WTC11 (cell line): Measurements from ENCODE around the gene GRID2. TPM values are rescaled to one million over a fixed set of nuclear protein-coding genes. Genes with fewer than 3 reads are reported as not detected.

Experiments
- ATAC-seq: fragments of 200-7000 bp; cut with Tn5 transposase; 2 replicates; pipeline ENCODE4 v1.10.0; 2021; ENCODE audit warnings: mild to moderate bottlenecking, moderate library complexity
- CTCF ChIA-PET: fragments of 300-600 bp; sonication (Branson Sonifier 250); formaldehyde crosslinking; loops from one replicate; lab custom pipeline; 2021; ENCODE audit warnings: antibody characterized with exemption; lab: Charles Lee
- POLR2A ChIA-PET: fragments of 350-600 bp; sonication (Branson Sonifier 250); formaldehyde crosslinking; loops from one replicate; lab custom pipeline; 2021; ENCODE audit warnings: antibody characterized with exemption; lab: Charles Lee
- DNase-seq: peaks from one replicate; pipeline ENCODE4 v3.0.0; 2021; ENCODE audit warnings: low spot score
- H3K27ac Mint-ChIP-seq: 2 replicates; pipeline ENCODE4 v1.8.0; 2021; ENCODE audit warnings: mixed read lengths
- H3K27me3 Mint-ChIP-seq: 2 replicates; pipeline ENCODE4 v1.8.0; 2021; ENCODE audit warnings: low read depth, mild to moderate bottlenecking, moderate library complexity, mixed read lengths
- H3K36me3 Mint-ChIP-seq: 2 replicates; pipeline ENCODE4 v1.8.0; 2021; ENCODE audit warnings: mixed read lengths
- H3K4me1 Mint-ChIP-seq: 2 replicates; pipeline ENCODE4 v1.8.0; 2022; ENCODE audit warnings: mixed read lengths
- H3K4me3 Mint-ChIP-seq: 2 replicates; pipeline ENCODE4 v1.8.0; 2021; ENCODE audit warnings: mild to moderate bottlenecking, moderate library complexity, mixed read lengths
- H3K9me3 Mint-ChIP-seq: 2 replicates; pipeline ENCODE4 v1.8.0; 2021; ENCODE audit warnings: mixed read lengths
- ATF6 ChIP-seq: sonication (generic); formaldehyde crosslinking; IDR thresholded peaks from 2 replicates; pipeline ENCODE4 v1.8.1; 2023; ENCODE audit warnings: mild to moderate bottlenecking, missing genetic modification reagents
- CBFB ChIP-seq: sonication (generic); formaldehyde crosslinking; IDR thresholded peaks from 2 replicates; pipeline ENCODE4 v1.8.1; 2022; ENCODE audit warnings: mild to moderate bottlenecking, low read depth, missing genetic modification reagents
- FOXK1 ChIP-seq: sonication (generic); formaldehyde crosslinking; IDR thresholded peaks from 2 replicates; pipeline ENCODE4 v1.8.0; 2022; ENCODE audit warnings: mild to moderate bottlenecking, moderate library complexity, missing genetic modification reagents
- FOXP1 ChIP-seq: sonication (generic); formaldehyde crosslinking; IDR thresholded peaks from 2 replicates; pipeline ENCODE4 v1.8.0; 2022; ENCODE audit warnings: missing genetic modification reagents, mild to moderate bottlenecking, moderate library complexity, borderline replicate concordance
- GTF2I ChIP-seq: fragments of 250-450 bp; sonication (Bioruptor Pico); conservative IDR thresholded peaks from 2 replicates; pipeline ENCODE4 v1.4.0; 2021; ENCODE audit warnings: mild to moderate bottlenecking
- MLX ChIP-seq: sonication (generic); formaldehyde crosslinking; IDR thresholded peaks from 2 replicates; pipeline ENCODE4 v1.8.1; 2023; ENCODE audit warnings: mild to moderate bottlenecking, missing genetic modification reagents, moderate library complexity
- NFE2L1 ChIP-seq: sonication (generic); formaldehyde crosslinking; IDR thresholded peaks from 2 replicates; pipeline ENCODE4 v1.8.1; 2023; ENCODE audit warnings: missing genetic modification reagents
- NFYB ChIP-seq: sonication (generic); formaldehyde crosslinking; conservative IDR thresholded peaks from 2 replicates; pipeline ENCODE4 v1.8.0; 2022; ENCODE audit warnings: low read depth, missing genetic modification reagents
- NR1H2 ChIP-seq: sonication (generic); formaldehyde crosslinking; IDR thresholded peaks from 2 replicates; pipeline ENCODE4 v1.9.0; 2021; ENCODE audit warnings: mild to moderate bottlenecking, moderate library complexity, missing genetic modification reagents
- SMAD4 ChIP-seq: sonication (generic); formaldehyde crosslinking; IDR thresholded peaks from 2 replicates; pipeline ENCODE4 v1.8.0; 2022; ENCODE audit warnings: mild to moderate bottlenecking, missing genetic modification reagents
- ZNF121 ChIP-seq: sonication (generic); formaldehyde crosslinking; IDR thresholded peaks from 2 replicates; pipeline ENCODE4 v1.8.0; 2023; ENCODE audit warnings: missing genetic modification reagents
- ZNF232 ChIP-seq: sonication (generic); formaldehyde crosslinking; IDR thresholded peaks from 2 replicates; pipeline ENCODE4 v1.8.0; 2022; ENCODE audit warnings: mild to moderate bottlenecking, missing genetic modification reagents
- ZNF263 ChIP-seq: sonication (generic); formaldehyde crosslinking; IDR thresholded peaks from 2 replicates; pipeline ENCODE4 v1.8.1; 2022; ENCODE audit warnings: low read depth, mild to moderate bottlenecking, moderate library complexity, missing genetic modification reagents
- ZNF396 ChIP-seq: fragments of 250-450 bp; sonication (Bioruptor Pico); IDR thresholded peaks from 2 replicates; pipeline ENCODE4 v1.8.0; 2021; ENCODE audit warnings: mild to moderate bottlenecking, moderate library complexity, borderline replicate concordance
- ZNF512 ChIP-seq: sonication (generic); formaldehyde crosslinking; IDR thresholded peaks from 2 replicates; pipeline ENCODE4 v1.8.1; 2022; ENCODE audit warnings: missing genetic modification reagents, borderline replicate concordance
- total RNA-seq: library from RNA; stranded (reverse); gene quantifications from 3 replicates; pipeline ENCODE4 v1.2.3, GENCODE V29; 2021
- TF ChIP-seq, protein P1 (sequence below): fragments of 250-450 bp; sonication (Bioruptor Pico); IDR thresholded peaks from 2 replicates; pipeline ENCODE4 v1.9.0; 2021; ENCODE audit warnings: mild to moderate bottlenecking, borderline replicate concordance
- TF ChIP-seq, protein P2 (sequence below): sonication (generic); formaldehyde crosslinking; IDR thresholded peaks from 2 replicates; pipeline ENCODE4 v1.8.0; 2023; ENCODE audit warnings: missing genetic modification reagents
- TF ChIP-seq, protein P3 (sequence below): sonication (generic); formaldehyde crosslinking; conservative IDR thresholded peaks from 2 replicates; pipeline ENCODE4 v1.8.1; 2022; ENCODE audit warnings: mild to moderate bottlenecking, missing genetic modification reagents
- TF ChIP-seq, protein P4 (sequence below): sonication (generic); formaldehyde crosslinking; IDR thresholded peaks from 2 replicates; pipeline ENCODE4 v1.8.1; 2022; ENCODE audit warnings: low read depth, mild to moderate bottlenecking, moderate library complexity, missing genetic modification reagents, borderline replicate concordance
- TF ChIP-seq, protein P5 (sequence below): sonication (generic); formaldehyde crosslinking; IDR thresholded peaks from 2 replicates; pipeline ENCODE4 v1.8.0; 2023; ENCODE audit warnings: missing genetic modification reagents, mild to moderate bottlenecking, borderline replicate concordance

Gene GRID2
- total RNA-seq, 1 experiment from 2014 or later = 26.8 TPM

- TF ChIP-seq, protein P1, sequence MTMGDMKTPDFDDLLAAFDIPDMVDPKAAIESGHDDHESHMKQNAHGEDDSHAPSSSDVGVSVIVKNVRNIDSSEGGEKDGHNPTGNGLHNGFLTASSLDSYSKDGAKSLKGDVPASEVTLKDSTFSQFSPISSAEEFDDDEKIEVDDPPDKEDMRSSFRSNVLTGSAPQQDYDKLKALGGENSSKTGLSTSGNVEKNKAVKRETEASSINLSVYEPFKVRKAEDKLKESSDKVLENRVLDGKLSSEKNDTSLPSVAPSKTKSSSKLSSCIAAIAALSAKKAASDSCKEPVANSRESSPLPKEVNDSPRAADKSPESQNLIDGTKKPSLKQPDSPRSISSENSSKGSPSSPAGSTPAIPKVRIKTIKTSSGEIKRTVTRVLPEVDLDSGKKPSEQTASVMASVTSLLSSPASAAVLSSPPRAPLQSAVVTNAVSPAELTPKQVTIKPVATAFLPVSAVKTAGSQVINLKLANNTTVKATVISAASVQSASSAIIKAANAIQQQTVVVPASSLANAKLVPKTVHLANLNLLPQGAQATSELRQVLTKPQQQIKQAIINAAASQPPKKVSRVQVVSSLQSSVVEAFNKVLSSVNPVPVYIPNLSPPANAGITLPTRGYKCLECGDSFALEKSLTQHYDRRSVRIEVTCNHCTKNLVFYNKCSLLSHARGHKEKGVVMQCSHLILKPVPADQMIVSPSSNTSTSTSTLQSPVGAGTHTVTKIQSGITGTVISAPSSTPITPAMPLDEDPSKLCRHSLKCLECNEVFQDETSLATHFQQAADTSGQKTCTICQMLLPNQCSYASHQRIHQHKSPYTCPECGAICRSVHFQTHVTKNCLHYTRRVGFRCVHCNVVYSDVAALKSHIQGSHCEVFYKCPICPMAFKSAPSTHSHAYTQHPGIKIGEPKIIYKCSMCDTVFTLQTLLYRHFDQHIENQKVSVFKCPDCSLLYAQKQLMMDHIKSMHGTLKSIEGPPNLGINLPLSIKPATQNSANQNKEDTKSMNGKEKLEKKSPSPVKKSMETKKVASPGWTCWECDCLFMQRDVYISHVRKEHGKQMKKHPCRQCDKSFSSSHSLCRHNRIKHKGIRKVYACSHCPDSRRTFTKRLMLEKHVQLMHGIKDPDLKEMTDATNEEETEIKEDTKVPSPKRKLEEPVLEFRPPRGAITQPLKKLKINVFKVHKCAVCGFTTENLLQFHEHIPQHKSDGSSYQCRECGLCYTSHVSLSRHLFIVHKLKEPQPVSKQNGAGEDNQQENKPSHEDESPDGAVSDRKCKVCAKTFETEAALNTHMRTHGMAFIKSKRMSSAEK (CRISPR knock-in tag) = no peak
- no peak for TF ChIP-seq GTF2I (CRISPR knock-in tag)
- no peak for TF ChIP-seq MLX
- TF ChIP-seq NR1H2 (CRISPR knock-in tag) = no peak
- no peak for TF ChIP-seq ZNF396 (CRISPR knock-in tag)
- TF ChIP-seq FOXK1 (CRISPR knock-in tag) = no peak
- no peak for TF ChIP-seq ZNF512
- TF ChIP-seq, protein P2, sequence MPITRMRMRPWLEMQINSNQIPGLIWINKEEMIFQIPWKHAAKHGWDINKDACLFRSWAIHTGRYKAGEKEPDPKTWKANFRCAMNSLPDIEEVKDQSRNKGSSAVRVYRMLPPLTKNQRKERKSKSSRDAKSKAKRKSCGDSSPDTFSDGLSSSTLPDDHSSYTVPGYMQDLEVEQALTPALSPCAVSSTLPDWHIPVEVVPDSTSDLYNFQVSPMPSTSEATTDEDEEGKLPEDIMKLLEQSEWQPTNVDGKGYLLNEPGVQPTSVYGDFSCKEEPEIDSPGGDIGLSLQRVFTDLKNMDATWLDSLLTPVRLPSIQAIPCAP (CRISPR knock-in tag) = no peak
- TF ChIP-seq ZNF121 (CRISPR knock-in tag) = no peak
- no peak for TF ChIP-seq CBFB
- TF ChIP-seq, protein P3, sequence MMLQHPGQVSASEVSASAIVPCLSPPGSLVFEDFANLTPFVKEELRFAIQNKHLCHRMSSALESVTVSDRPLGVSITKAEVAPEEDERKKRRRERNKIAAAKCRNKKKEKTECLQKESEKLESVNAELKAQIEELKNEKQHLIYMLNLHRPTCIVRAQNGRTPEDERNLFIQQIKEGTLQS (CRISPR knock-in tag) = no peak
- no peak for TF ChIP-seq NFYB (CRISPR knock-in tag)
These were observed 1415.8 kb downstream of the GRID2 start (continued) for GRCh38 chr4:93719552-93719951.

GRCh38 chr4:93722446-93722845 lies 1418.7 kb downstream of the GRID2 start:
- ChIA-PET CTCF (no interaction called here), POLR2A (no interaction called here)
- DNase-seq (no peak), ATAC-seq (no peak)
- H3K9me3 Mint-ChIP-seq = peaks cover 3% of the 10 kb centered on the region; the same call in 1 of the 2 replicates
- no peak overlapping the region for H3K4me3 Mint-ChIP-seq
- no peaks in the 10 kb centered on the region for H3K4me1 Mint-ChIP-seq
- H3K27me3 Mint-ChIP-seq = no peaks in the 10 kb centered on the region
- H3K36me3 Mint-ChIP-seq = no peaks in the 10 kb centered on the region
- H3K27ac Mint-ChIP-seq = no peak overlapping the region
- no peak for TF ChIP-seq ATF6 (CRISPR knock-in tag)
- no peak for TF ChIP-seq NFE2L1 (CRISPR knock-in tag)
- TF ChIP-seq, protein P4, sequence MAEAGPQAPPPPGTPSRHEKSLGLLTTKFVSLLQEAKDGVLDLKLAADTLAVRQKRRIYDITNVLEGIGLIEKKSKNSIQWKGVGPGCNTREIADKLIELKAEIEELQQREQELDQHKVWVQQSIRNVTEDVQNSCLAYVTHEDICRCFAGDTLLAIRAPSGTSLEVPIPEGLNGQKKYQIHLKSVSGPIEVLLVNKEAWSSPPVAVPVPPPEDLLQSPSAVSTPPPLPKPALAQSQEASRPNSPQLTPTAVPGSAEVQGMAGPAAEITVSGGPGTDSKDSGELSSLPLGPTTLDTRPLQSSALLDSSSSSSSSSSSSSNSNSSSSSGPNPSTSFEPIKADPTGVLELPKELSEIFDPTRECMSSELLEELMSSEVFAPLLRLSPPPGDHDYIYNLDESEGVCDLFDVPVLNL (CRISPR knock-in tag) = no peak
- TF ChIP-seq ZNF232 = no peak
- TF ChIP-seq, protein P5, sequence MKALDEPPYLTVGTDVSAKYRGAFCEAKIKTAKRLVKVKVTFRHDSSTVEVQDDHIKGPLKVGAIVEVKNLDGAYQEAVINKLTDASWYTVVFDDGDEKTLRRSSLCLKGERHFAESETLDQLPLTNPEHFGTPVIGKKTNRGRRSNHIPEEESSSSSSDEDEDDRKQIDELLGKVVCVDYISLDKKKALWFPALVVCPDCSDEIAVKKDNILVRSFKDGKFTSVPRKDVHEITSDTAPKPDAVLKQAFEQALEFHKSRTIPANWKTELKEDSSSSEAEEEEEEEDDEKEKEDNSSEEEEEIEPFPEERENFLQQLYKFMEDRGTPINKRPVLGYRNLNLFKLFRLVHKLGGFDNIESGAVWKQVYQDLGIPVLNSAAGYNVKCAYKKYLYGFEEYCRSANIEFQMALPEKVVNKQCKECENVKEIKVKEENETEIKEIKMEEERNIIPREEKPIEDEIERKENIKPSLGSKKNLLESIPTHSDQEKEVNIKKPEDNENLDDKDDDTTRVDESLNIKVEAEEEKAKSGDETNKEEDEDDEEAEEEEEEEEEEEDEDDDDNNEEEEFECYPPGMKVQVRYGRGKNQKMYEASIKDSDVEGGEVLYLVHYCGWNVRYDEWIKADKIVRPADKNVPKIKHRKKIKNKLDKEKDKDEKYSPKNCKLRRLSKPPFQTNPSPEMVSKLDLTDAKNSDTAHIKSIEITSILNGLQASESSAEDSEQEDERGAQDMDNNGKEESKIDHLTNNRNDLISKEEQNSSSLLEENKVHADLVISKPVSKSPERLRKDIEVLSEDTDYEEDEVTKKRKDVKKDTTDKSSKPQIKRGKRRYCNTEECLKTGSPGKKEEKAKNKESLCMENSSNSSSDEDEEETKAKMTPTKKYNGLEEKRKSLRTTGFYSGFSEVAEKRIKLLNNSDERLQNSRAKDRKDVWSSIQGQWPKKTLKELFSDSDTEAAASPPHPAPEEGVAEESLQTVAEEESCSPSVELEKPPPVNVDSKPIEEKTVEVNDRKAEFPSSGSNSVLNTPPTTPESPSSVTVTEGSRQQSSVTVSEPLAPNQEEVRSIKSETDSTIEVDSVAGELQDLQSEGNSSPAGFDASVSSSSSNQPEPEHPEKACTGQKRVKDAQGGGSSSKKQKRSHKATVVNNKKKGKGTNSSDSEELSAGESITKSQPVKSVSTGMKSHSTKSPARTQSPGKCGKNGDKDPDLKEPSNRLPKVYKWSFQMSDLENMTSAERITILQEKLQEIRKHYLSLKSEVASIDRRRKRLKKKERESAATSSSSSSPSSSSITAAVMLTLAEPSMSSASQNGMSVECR (CRISPR knock-in tag) = no peak
- no peak for TF ChIP-seq ZNF263 (CRISPR knock-in tag)
- no peak for TF ChIP-seq SMAD4 (CRISPR knock-in tag)
- no peak for TF ChIP-seq FOXK1 (CRISPR knock-in tag)
- TF ChIP-seq FOXP1 (CRISPR knock-in tag) = no peak
